Erythroblast (primary cell): ENCODE results near the gene DICER1.
"Not testable (repeated sequence)": the region's sequence is repeated elsewhere in the genome, so short reads cannot be mapped to it uniquely, and the experiment has no call there.

Experiments
- DNase-seq, 2 experiments: peaks; one replicate each; lab custom pipeline; 2025; lab: John Stamatoyannopoulos, UW
- GATA1 ChIP-seq: IDR thresholded peaks from 2 replicates; pipeline ENCODE4 v1.6.1; 2011; ENCODE audit warnings: low read depth, mild to moderate bottlenecking, control low read depth, low read length, moderate library complexity
- POLR2A ChIP-seq: IDR thresholded peaks from 2 replicates; pipeline ENCODE4 v1.6.1; 2011; ENCODE audit warnings: mild to moderate bottlenecking, low read length

The DICER1 gene

DNA sequence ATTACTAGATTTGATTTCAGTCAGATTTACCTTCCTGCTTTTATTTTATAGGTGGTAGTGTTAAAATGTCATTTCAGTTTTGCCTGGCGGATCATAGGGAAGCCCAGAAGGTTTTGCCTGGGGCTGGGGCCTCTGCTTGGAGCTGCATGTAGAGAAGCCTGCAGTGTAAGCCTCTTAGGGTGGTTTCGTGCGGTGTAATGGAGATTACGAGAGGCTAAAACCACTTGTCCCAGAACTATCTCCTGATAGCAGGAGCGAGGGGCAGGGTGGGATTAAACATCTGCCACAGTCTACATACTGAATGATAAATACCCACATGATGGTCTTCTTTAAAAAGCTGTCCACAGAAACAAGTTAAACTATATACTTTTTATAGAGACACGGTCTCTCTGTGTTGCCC, 35.0 kb upstream of the DICER1 start:
- no peak for DNase-seq

DNA sequence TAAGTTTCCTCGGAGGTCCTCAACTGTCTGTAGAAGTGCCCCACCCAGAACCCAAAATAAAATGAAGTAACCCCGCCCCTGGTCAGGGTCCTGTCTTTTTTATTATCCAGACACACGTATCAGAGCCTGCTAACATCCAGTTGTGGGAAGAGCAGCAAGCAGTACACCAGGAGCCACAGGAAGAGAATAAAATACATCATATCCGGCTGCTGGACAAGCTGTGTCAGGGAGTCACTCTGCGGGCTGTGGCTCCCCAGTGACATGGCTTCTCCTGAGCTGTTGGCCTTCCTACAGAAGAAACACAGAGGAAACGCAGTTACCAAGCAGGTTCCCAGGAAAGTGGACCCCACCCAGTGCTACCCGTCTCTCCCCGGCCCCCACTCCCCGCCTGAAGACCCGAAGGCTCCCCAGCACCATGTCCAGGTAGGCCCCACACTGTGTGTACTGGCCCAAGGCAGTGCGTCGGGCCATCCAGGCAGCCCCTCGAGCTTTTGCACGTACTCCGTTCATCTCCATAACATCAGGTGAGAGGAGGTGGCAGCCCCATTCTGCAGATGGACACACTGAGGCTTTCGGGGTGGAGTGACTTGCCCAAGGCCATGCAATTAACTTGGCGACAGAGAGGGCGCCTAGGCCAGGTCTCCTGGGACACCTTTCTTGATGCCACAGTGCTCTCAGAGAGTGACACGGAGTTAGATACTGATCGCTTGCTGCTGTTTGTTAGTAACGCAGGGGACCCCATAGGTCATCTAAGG, 34.3 kb upstream of the DICER1 start:
- no peak for DNase-seq
- TF ChIP-seq GATA1 (no peak), POLR2A (no peak)

More for the DNA sequence above, 35.0 kb upstream of the DICER1 start:
- TF ChIP-seq GATA1 (no peak), POLR2A (no peak)

DNA sequence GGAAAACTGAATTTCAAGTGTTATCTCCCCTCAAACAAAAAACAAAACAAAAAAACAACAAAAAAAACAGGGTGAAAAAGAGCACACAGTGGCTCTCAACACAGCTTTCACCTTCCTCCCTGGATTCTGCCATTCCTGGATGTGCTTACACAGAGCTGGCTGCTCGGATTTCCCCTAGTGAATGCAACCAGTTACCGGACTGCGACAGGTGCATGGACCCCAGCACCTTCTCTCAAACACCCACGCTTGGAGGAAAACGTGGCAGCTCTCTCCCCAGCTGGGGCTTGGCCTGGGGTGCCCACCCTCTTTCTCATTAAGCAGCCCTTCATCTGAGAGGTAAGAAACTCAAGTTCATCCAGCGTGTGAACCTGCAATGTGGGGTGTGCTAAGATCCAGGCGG, 33.5 kb upstream of the DICER1 start:
- TF ChIP-seq GATA1 (no peak), POLR2A (no peak)
- no peak for DNase-seq

DNA sequence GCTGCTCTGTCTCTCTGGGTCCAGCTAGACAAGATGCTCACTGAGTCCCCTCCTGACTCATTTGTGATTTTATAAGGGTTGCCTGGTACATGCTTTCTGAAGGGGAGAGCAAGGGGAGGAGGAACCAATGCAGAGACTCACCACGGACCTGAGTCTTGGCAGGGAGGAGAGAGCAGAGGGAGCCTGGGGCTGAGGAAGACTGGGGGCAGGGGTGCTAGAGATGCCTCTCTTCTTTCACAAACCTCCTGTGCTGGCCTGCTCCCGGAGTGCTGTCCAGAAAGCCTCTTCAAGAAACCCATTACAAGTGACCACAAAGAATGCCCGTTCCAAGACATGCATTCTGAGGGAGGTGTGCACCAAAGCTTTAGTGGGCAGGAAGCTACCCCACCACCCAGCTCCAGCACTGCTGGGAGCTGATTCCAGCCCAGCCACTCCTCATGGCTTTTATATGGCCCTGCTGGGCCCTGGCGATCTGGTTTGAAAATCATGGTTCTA, 33.1 kb upstream of the DICER1 start:
- no peak for DNase-seq
- TF ChIP-seq POLR2A (no peak), GATA1 (no peak)

DNA sequence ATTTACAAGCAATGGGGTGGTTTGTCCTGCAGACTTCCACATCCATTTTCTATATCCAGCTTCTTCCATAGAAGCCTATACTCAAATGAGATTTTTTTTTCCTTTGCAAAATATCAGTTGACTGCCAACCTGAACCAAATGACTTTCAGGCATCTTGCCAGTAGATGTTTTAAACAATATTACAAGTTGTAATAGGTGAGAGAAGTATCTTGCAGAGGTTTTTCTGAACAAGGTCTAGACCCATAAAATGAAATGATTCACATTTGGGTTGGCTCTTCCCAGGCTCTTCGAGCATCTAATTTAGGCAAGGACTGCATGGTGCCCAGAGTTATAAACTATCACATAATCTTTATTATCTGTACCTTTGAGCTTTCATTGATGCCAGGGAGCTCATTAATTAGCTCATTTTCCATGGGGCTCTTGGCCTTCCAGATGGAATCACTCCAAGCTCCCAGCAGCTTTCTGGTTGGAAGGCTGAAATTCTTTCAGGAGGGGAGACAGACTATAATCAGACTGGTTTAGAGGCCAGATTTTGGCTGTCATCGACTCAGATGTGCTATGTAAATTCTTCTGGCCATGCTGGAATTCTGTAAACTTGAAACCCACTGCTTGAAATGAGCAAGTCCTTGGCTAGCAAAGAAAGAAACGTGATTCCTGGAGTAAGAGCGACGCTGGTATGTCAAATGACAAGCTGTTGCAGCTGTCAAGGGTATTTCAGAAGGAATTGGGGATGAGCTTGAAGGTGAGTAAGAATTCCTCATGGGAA, 32.2 kb upstream of the DICER1 start:
- no peak for DNase-seq
- no peak for TF ChIP-seq POLR2A
- TF ChIP-seq GATA1, result no peak

DNA sequence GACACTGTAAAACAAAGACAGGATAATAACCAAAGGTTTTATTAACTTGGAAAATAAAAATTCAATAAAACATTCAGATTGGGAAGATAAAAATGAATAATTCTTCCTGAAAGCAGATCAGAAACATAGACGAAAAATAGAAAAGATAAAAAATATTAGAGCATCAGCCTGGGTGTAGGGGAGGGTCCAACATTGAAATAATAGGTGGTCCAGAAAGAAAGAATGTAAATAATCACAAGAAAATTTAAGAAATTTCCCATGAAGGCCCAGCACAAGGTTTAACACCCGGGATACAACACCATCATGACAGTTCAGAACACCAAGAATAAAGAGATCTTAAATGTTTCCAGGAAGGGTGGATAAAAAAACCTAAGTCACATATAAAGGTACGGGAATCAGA, 31.1 kb upstream of the DICER1 start:
- TF ChIP-seq GATA1, result no peak
- no peak for TF ChIP-seq POLR2A
- DNase-seq, result no peak

DNA sequence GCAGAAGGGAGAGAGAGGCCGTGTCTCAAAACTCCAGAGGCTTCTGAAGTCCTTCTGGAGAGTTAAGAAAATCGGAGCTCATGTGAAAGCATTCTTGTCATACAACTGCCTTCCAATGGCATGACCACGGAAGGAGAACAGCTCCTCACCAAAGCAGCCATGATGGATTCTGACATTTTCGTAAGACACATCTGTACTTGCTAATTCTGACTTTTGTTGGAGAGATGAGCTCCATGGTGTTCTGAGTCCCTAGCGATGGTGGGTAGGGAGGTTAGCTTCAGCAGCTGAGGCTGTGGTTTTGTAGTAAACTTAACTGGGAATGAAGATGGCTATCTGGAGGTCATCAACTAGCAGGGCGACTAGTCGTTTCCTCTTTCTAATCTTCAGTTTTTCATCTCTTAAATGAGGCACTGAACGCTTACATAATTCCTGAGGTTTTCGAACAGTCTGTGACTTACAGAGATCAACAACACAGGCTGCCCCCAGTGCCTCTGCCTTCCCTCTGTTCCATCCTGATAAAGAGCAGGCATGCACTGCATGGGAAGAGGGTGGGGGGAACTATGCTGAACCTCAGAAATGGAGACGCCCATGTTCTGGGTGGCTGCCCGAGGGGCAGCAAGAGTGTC, 28.6 kb upstream of the DICER1 start:
- TF ChIP-seq POLR2A (no peak), GATA1 (no peak)

DNA sequence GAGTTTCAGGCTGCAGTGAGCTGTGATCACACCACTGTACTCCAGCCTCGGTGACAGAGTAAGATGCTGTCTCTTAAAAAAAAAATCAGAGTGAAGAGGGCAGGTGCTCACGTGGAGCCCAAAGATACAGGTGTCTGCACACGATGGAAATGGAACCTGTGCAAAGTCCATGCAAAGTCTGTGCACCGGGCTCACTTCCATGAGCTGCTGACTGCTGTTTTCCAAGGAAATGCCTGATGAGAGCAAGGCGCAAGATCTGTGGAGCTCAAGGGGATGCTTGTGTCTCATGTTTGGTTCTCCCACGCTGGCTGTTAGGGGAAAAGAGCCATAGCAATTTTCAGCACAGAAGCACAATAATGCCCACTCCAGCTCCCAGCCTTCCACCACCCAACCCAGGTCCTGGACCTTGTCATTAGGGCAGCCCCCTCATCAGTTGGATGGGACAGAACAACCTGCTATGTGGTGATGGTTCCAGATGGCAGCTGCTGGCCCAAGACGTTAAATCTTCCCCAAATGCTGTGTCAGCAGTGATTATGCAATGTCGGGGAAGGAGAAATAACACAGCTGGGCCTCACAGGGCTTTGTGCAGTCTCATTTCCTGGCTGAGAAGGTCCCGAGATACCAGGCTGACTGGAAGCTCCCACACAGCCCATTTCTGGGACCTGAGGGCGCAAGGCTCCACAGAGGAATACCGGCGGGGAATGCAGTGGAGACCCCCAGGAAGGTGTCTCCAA, 27.9 kb upstream of the DICER1 start:
- DNase-seq, result peak; percentile 72 to 85
- TF ChIP-seq POLR2A (no peak), GATA1 (no peak)

More for the DNA sequence above, 28.6 kb upstream of the DICER1 start:
- peak; percentile 81 to 87 for DNase-seq

DNA sequence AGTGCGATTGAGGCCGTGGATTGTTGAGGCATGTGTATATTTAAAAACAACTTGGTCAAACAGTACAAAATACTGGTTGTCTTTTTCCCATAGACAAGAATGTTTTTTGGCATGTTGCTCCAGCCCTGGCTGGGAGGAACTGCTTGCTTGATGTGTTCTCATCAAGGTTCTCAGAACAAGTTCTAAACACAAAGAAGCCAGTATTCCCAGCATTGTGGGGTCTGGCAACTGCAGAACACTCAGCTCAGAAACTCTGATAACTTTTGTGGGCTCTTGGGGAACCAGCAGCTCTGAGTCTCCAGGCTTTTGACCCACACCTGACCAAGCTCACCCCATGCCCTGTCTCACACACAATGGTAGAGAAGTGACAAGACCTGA, 27.1 kb upstream of the DICER1 start:
- DNase-seq, result no peak
- no peak for TF ChIP-seq GATA1
- TF ChIP-seq POLR2A, result no peak

DNA sequence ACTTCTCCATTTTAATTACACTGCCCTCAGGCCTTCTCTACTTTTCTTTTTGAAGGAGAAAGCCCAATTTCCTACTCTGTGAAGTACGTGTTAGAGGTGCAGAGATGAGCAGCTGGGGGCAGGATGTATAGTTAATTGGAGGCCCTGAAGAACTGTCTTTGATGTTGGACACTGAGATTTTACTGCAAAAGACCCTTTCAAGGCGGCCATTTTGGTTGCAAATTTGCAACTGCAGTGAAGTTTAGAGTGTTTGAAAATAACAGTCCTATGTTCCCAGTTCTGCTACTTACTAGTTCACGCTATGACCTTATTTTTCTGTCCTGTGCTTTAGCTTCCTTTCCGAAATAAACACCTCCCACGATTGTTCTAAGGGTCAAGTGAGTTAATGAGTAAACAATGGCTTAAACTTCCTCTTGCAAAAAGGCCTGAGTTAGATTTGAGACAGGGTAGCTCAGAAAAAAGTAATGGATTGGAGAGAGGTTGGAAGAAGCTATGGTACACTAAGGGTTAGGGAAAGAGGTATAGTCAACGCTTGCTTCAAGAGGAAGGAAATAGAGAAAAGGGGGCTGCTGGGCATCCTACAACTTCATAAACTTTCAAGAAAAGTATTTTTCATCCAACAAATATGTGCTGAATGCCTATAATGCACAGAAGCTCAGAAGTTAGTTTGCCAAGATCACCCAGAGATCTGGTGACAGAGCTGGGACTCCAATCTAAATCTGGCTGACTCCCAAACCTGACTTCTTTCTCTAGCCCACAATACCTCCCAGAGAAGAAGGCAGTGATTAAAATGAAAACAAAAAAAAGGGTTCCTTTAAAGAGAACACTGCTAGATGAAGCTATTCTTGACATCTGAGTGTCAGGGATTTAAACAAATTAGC, 26.4 kb upstream of the DICER1 start:
- no peak for DNase-seq
- TF ChIP-seq POLR2A (no peak), GATA1 (no peak)

DNA sequence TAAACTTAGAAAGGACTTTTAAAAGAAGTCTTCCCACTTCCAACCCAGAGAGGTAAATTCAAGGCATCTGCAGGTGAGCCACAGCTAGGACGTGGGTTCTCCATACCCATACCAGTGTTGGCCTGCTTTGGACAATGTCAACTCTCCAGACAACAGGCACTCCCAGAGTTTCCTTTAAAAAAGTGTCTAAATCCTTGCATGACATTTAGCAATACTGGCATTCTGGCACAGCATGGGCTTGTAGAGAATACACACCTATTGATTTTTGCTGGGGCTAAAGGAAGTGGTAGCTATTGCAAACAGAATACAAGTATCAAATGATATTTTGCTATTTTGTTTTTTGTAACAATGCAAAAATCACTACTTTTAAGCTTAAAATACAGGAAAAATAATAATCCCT, 25.8 kb upstream of the DICER1 start:
- no peak for TF ChIP-seq GATA1
- no peak for TF ChIP-seq POLR2A
- no peak for DNase-seq

DNA sequence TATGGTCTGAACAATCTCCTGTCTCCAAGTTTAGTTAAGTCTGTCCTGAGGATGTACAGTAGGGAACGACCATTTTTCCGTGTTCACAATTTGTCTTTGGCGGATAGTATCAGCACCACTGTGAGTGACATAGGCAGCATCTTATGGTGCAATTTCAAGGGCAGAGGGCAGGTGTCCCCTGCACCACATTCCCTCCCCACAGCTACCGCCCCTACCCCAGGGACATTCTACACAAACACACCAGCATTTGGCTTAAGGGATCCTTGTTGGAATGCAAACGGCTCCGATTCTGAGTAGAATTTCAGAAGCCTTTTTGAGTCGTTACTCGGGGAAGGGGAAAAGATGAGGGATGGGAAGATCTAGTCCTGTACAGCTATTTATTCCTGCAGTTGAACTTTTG, 25.1 kb upstream of the DICER1 start:
- no peak for DNase-seq
- TF ChIP-seq GATA1 (no peak), POLR2A (no peak)

DNA sequence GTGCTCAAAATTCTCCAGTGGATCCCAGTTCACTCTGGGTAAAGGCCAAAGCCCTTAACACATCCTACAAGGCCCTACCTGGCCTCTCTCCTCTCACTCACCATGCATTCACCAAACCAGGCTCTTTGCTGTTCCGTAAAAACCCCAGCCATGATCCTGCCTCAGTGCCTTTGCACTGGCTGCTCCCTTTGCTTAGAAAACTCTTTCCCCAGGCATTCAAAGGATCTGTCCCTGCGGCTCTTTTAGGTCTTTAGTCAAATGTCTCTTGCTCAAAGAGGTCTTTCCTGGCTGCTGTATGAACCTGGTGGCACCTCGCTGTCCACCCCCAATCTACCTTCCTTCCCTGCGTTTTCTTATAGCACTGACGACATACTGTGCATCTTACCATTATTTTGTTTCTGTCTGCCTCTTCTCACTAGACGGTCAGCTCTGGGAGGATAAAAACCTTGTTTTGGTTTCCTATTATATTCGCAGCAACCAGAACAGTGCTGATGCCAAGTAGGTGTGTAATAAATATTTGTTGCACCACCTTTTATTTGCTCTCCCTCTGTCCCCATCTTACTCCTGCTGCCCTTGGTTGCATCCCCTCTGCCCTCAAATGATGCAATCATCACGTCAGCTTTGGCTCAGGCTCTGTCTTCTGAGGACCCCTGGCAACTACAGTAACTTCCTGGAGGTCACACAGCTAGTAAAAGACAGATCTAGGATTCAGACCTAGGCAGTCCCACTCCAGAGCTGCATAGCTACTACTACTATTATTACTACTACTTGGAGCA, 23.8 kb upstream of the DICER1 start:
- no peak for TF ChIP-seq POLR2A
- no peak for TF ChIP-seq GATA1
- DNase-seq, result no peak

DNA sequence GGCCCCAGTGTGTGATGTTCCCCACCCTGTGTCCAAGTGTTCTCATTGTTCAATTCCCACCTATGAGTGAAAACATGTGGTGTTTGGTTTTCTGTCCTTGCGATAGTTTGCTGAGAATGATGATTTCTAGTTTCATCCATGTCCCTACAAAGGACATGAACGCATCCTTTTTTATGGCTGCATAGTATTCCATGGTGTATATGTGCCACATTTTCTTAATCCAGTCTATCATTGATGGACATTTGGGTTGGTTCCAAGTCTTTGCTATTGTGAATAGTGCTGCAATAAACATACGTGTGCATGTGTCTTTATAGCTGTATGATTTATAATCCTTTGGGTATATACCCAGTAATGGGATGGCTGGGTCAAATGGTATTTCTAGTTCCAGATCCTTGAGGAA, 18.3 kb upstream of the DICER1 start:
- DNase-seq, result not testable (repeated sequence)
